MM.1S (cell line): ENCODE results near the gene EXOSC3.
"Not testable (repeated sequence)": the region's sequence is repeated elsewhere in the genome, so short reads cannot be mapped to it uniquely, and the experiment has no call there.

ENCODE experiments used
- DNase-seq: peaks from one replicate; pipeline ENCODE4 v3.0.0-alpha.2; 2015
- H2AFZ ChIP-seq: fragments of 300-600 bp; sonication (generic); 2 replicates; pipeline ENCODE4 v1.6.0; 2016; ENCODE audit warnings: antibody characterized with exemption, low read length
- H3F3A ChIP-seq: fragments of 300-600 bp; sonication (generic); 2 replicates; pipeline ENCODE4 v1.6.1; 2016; ENCODE audit warnings: mild to moderate bottlenecking, antibody characterized with exemption, low read length, moderate library complexity, mixed read lengths; ENCODE audit not compliant: insufficient read depth
- H3K27ac ChIP-seq: fragments of 300-600 bp; sonication (generic); 2 replicates; pipeline ENCODE4 v1.5.1; 2016; ENCODE audit warnings: mild to moderate bottlenecking, low read length
- H3K27me3 ChIP-seq: fragments of 300-600 bp; sonication (generic); replicated peaks from 2 replicates; pipeline ENCODE4 v1.6.0; 2016; ENCODE audit warnings: low read length; ENCODE audit not compliant: insufficient read depth
- H3K36me3 ChIP-seq: fragments of 300-600 bp; sonication (generic); replicated peaks from 2 replicates; pipeline ENCODE4 v1.6.1; 2016; ENCODE audit warnings: mild to moderate bottlenecking, low read length, mixed read lengths; ENCODE audit not compliant: insufficient read depth
- H3K4me1 ChIP-seq: fragments of 300-600 bp; sonication (generic); 2 replicates; pipeline ENCODE4 v1.6.1; 2016; ENCODE audit warnings: low read length, mixed read lengths
- H3K4me2 ChIP-seq: fragments of 300-600 bp; sonication (generic); 2 replicates; pipeline ENCODE4 v1.6.0; 2016; ENCODE audit warnings: low read depth, low read length
- H3K4me3 ChIP-seq: fragments of 300-600 bp; sonication (generic); 2 replicates; pipeline ENCODE4 v1.5.1; 2016; ENCODE audit warnings: low read length, mixed read lengths
- H3K79me2 ChIP-seq: fragments of 300-600 bp; sonication (generic); 2 replicates; pipeline ENCODE4 v1.6.1; 2016; ENCODE audit warnings: mixed run types, low read length, mixed read lengths
- H3K9ac ChIP-seq: fragments of 300-600 bp; sonication (generic); 2 replicates; pipeline ENCODE4 v1.6.1; 2016; ENCODE audit warnings: low read length, mixed read lengths
- H3K9me2 ChIP-seq: fragments of 300-600 bp; sonication (generic); replicated peaks from 2 replicates; pipeline ENCODE4 v1.6.1; 2016; ENCODE audit warnings: mild to moderate bottlenecking, low read length, mixed read lengths; ENCODE audit not compliant: insufficient read depth
- H3K9me3 ChIP-seq: fragments of 300-600 bp; sonication (generic); replicated peaks from 2 replicates; pipeline ENCODE4 v1.6.1; 2016; ENCODE audit warnings: mild to moderate bottlenecking, low read length, mixed read lengths; ENCODE audit not compliant: insufficient read depth
- H4K20me1 ChIP-seq: fragments of 300-600 bp; sonication (generic); 2 replicates; pipeline ENCODE4 v1.6.1; 2016; ENCODE audit warnings: mild to moderate bottlenecking, low read length, moderate library complexity, mixed read lengths; ENCODE audit not compliant: insufficient read depth
- EZH2 ChIP-seq: fragments of 300-600 bp; sonication (generic); optimal IDR thresholded peaks from 2 replicates; pipeline ENCODE3; 2017; ENCODE audit warnings: low read depth, mild to moderate bottlenecking, antibody characterized with exemption, low read length, mixed read lengths
- EZH2phosphoT487 ChIP-seq: fragments of 300-600 bp; sonication (generic); IDR thresholded peaks from 2 replicates; pipeline ENCODE4 v1.6.1; 2018; ENCODE audit warnings: antibody characterized with exemption, low read length
- TF ChIP-seq, protein P1 (sequence below): fragments of 300-600 bp; sonication (generic); IDR thresholded peaks from 2 replicates; pipeline ENCODE4 v1.5.1; 2016; ENCODE audit warnings: antibody characterized with exemption, low read length, mixed read lengths

The EXOSC3 gene

GRCh38 chr9:37818849-37819248 is 34.0 kb upstream of the EXOSC3 start:
- H3K9me3 ChIP-seq: no peaks in the 10 kb centered on the region
- DNase-seq: no peak
- H3K4me1 ChIP-seq: peaks cover 18% of the 10 kb centered on the region
- peaks cover 28% of the 10 kb centered on the region for H3F3A ChIP-seq
- H3K4me2 ChIP-seq: peak overlapping the region; percentile 4; the same call in 1 of the 2 replicates
- no peaks in the 10 kb centered on the region for H3K9me2 ChIP-seq
- H3K9ac ChIP-seq: no peak overlapping the region
- TF ChIP-seq EZH2phosphoT487: no peak
- no peak for TF ChIP-seq EZH2
- TF ChIP-seq, protein P1, sequence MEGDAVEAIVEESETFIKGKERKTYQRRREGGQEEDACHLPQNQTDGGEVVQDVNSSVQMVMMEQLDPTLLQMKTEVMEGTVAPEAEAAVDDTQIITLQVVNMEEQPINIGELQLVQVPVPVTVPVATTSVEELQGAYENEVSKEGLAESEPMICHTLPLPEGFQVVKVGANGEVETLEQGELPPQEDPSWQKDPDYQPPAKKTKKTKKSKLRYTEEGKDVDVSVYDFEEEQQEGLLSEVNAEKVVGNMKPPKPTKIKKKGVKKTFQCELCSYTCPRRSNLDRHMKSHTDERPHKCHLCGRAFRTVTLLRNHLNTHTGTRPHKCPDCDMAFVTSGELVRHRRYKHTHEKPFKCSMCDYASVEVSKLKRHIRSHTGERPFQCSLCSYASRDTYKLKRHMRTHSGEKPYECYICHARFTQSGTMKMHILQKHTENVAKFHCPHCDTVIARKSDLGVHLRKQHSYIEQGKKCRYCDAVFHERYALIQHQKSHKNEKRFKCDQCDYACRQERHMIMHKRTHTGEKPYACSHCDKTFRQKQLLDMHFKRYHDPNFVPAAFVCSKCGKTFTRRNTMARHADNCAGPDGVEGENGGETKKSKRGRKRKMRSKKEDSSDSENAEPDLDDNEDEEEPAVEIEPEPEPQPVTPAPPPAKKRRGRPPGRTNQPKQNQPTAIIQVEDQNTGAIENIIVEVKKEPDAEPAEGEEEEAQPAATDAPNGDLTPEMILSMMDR: no peak
- H3K4me3 ChIP-seq: no peak overlapping the region
- H3K79me2 ChIP-seq: peaks cover 17% of the 10 kb centered on the region; the same call in 1 of the 2 replicates
- H3K27me3 ChIP-seq: no peaks in the 10 kb centered on the region
- peak overlapping the region; percentile 25; the same call in 1 of the 2 replicates for H3K27ac ChIP-seq
- H4K20me1 ChIP-seq: no peaks in the 10 kb centered on the region
- no peak overlapping the region for H2AFZ ChIP-seq
- H3K36me3 ChIP-seq: no peaks in the 10 kb centered on the region

- no peak overlapping the region for H3K4me2 ChIP-seq
- no peaks in the 10 kb centered on the region for H3K4me1 ChIP-seq
- TF ChIP-seq EZH2phosphoT487: no peak
- TF ChIP-seq, protein P1: no peak
- no peak for TF ChIP-seq EZH2
- no peak for DNase-seq
- H3F3A ChIP-seq: no peaks in the 10 kb centered on the region
- H3K4me3 ChIP-seq: no peak overlapping the region
- no peaks in the 10 kb centered on the region for H3K36me3 ChIP-seq
- H3K27ac ChIP-seq: no peak overlapping the region
- H3K9me2 ChIP-seq: no peaks in the 10 kb centered on the region
- no peaks in the 10 kb centered on the region for H3K27me3 ChIP-seq
- no peaks in the 10 kb centered on the region for H3K9me3 ChIP-seq
- H3K9ac ChIP-seq: no peak overlapping the region
- H2AFZ ChIP-seq: no peak overlapping the region
- H3K79me2 ChIP-seq: peaks cover 43% of the 10 kb centered on the region
- H4K20me1 ChIP-seq: no peaks in the 10 kb centered on the region
These were observed 28.0 kb upstream of the EXOSC3 start for GRCh38 chr9:37812773-37813379.

DNA sequence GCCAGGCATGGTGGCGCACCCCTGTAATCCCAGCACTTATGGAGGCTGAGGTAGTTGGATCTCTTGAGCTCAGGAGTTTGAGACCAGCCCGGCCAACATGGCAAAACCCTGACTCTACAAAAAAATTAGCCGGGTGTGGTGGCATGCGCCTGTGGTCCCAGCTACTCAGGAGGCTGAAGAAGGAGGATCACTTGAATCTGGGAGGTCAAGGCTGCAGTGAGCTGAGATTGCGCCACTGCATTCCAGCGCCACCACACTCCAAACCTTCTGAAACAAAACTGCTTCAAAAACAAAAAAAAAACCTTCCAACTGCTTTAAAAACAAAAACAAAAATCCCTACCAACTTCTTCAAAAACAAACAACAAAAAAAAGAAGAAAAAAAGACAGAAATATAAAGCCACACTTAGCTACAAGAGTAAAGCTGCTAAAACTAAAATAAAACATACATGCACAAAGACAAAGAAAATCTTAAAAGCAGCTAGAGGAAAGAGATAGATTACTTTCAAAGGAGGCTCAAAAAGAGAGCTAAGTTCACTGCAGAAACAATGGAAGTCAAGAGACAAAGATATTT is 27.1 kb upstream of the EXOSC3 start:
- no peak overlapping the region for H3K4me2 ChIP-seq
- H3K36me3 ChIP-seq: no peaks in the 10 kb centered on the region
- H3K4me1 ChIP-seq: no peaks in the 10 kb centered on the region
- H3K4me3 ChIP-seq: no peak overlapping the region
- H3K79me2 ChIP-seq: peaks cover 42% of the 10 kb centered on the region
- H3K9ac ChIP-seq: no peak overlapping the region
- H3K9me2 ChIP-seq: no peaks in the 10 kb centered on the region
- DNase-seq: no peak
- no peak overlapping the region for H3K27ac ChIP-seq
- H3K27me3 ChIP-seq: no peaks in the 10 kb centered on the region
- H4K20me1 ChIP-seq: no peaks in the 10 kb centered on the region
- H3F3A ChIP-seq: no peaks in the 10 kb centered on the region
- TF ChIP-seq EZH2: no peak
- TF ChIP-seq EZH2phosphoT487: no peak
- TF ChIP-seq, protein P1: no peak
- no peaks in the 10 kb centered on the region for H3K9me3 ChIP-seq
- H2AFZ ChIP-seq: no peak overlapping the region

DNA sequence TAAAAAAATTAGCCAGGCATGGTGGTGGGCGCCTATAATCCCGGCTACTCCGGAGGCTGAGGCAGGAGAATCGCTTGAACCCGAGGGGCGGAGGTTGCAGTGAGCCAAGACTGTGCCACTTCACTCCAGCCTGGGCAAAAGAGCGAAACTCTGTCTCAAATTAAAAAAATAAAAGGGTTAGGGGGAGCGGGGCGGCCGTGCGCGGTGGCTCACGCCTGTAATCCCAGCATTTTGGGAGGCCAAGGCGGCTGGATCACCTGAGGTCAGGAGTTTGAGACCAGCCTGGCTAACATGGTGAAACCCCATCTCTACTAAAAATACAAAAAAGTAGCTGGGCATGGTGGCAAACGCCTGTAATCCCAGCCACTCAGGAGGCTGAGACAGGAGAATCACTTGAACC is 24.8 kb upstream of the EXOSC3 start:
- not testable (repeated sequence) for H3F3A ChIP-seq, H4K20me1 ChIP-seq, H3K4me3 ChIP-seq, H3K4me2 ChIP-seq, H3K9me3 ChIP-seq, H3K9me2 ChIP-seq, H3K4me1 ChIP-seq, H3K9ac ChIP-seq, H3K27ac ChIP-seq, H3K27me3 ChIP-seq, DNase-seq, H2AFZ ChIP-seq, H3K36me3 ChIP-seq
- peaks cover 50% of the 10 kb centered on the region for H3K79me2 ChIP-seq
